ENCODE data around the gene NAIP.
"Not testable (repeated sequence)": the region's sequence is repeated elsewhere in the genome, so short reads cannot be mapped to it uniquely, and the experiment has no call there.

NAIP gene

GRCh38 chr5:71025289-71025953 is at the start of gene NAIP:
Gene NAIP (minus strand): TSS chr5:71025339. CDS start chr5:71012915, 12,424 bp downstream.
- H3K27me3 Mint-ChIP-seq, DNase-seq, H3K27ac Mint-ChIP-seq, H3K4me1 Mint-ChIP-seq, H3K36me3 Mint-ChIP-seq, H3K9me3 Mint-ChIP-seq, H3K4me3 Mint-ChIP-seq: not testable (repeated sequence)
- ATAC-seq (replicated peaks): peak; percentile 63 to 87

- H3K27me3 Mint-ChIP-seq, H3K27ac Mint-ChIP-seq, H3K4me1 Mint-ChIP-seq, H3K9me3 Mint-ChIP-seq, H3K36me3 Mint-ChIP-seq, H3K4me3 Mint-ChIP-seq, DNase-seq: not testable (repeated sequence)
- ATAC-seq (replicated peaks): peak; percentile 99 to 100
Measured at GRCh38 chr5:71067262-71067928, 42.3 kb upstream of the NAIP start, which contains the start of gene GTF2H2. Gene GTF2H2 (minus strand): TSS chr5:71067676. CDS start chr5:71062763, 4,913 bp downstream.

- H3K4me3 Mint-ChIP-seq; H3K27me3 Mint-ChIP-seq; H3K4me1 Mint-ChIP-seq; H3K9me3 Mint-ChIP-seq; H3K27ac Mint-ChIP-seq; ATAC-seq (replicated peaks); DNase-seq; H3K36me3 Mint-ChIP-seq: not testable (repeated sequence)
Measured at GRCh38 chr5:71061322-71061721, 36.2 kb upstream of the NAIP start.

- H3K27me3 Mint-ChIP-seq; H3K4me1 Mint-ChIP-seq; H3K4me3 Mint-ChIP-seq; ATAC-seq (replicated peaks); H3K27ac Mint-ChIP-seq; H3K36me3 Mint-ChIP-seq; H3K9me3 Mint-ChIP-seq; DNase-seq: not testable (repeated sequence)
Measured at GRCh38 chr5:71059426-71059825, 34.3 kb upstream of the NAIP start.

- not testable (repeated sequence) for H3K9me3 Mint-ChIP-seq; DNase-seq; ATAC-seq (replicated peaks); H3K4me3 Mint-ChIP-seq; H3K36me3 Mint-ChIP-seq; H3K4me1 Mint-ChIP-seq; H3K27me3 Mint-ChIP-seq; H3K27ac Mint-ChIP-seq
Measured at GRCh38 chr5:71044808-71045207, 19.7 kb upstream of the NAIP start.

GRCh38 chr5:71044128-71044527 is 19.0 kb upstream of the NAIP start:
- not testable (repeated sequence) for DNase-seq; H3K4me3 Mint-ChIP-seq; H3K27me3 Mint-ChIP-seq; H3K9me3 Mint-ChIP-seq; H3K27ac Mint-ChIP-seq; ATAC-seq (replicated peaks); H3K36me3 Mint-ChIP-seq; H3K4me1 Mint-ChIP-seq

GRCh38 chr5:71031046-71031776 is 6.1 kb upstream of the NAIP start:
- H3K4me3 Mint-ChIP-seq; ATAC-seq (replicated peaks); H3K27ac Mint-ChIP-seq; H3K36me3 Mint-ChIP-seq; H3K9me3 Mint-ChIP-seq; H3K27me3 Mint-ChIP-seq; H3K4me1 Mint-ChIP-seq; DNase-seq: not testable (repeated sequence)

- H3K9me3 Mint-ChIP-seq, H3K27me3 Mint-ChIP-seq, H3K36me3 Mint-ChIP-seq, DNase-seq, H3K27ac Mint-ChIP-seq, H3K4me3 Mint-ChIP-seq, H3K4me1 Mint-ChIP-seq: not testable (repeated sequence)
- ATAC-seq (replicated peaks): peak; percentile 41 to 44
Measured at GRCh38 chr5:71020643-71021042, 4.5 kb downstream of the NAIP start.

- not testable (repeated sequence) for H3K36me3 Mint-ChIP-seq, H3K4me1 Mint-ChIP-seq, H3K4me3 Mint-ChIP-seq, H3K27ac Mint-ChIP-seq, DNase-seq, H3K9me3 Mint-ChIP-seq, H3K27me3 Mint-ChIP-seq
- peak in 1 of 2 donors; percentile 65 for ATAC-seq (replicated peaks)
Measured at GRCh38 chr5:71018376-71019005, 6.6 kb downstream of the NAIP start.

- Mint-ChIP-seq H3K9me3 (no peaks in the 10 kb centered on the region), H3K27me3 (no peaks in the 10 kb centered on the region), H3K27ac (no peak overlapping the region), H3K4me1 (no peaks in the 10 kb centered on the region), H3K36me3 (no peaks in the 10 kb centered on the region), H3K4me3 (no peak overlapping the region)
- ATAC-seq (replicated peaks) (no peak), DNase-seq (no peak)
Measured at GRCh38 chr5:71014176-71014575, 11.0 kb downstream of the NAIP start.

- DNase-seq (no peak), ATAC-seq (replicated peaks) (no peak)
- no peaks in the 10 kb centered on the region for H3K4me1 Mint-ChIP-seq
- no peak overlapping the region for H3K4me3 Mint-ChIP-seq
- H3K27ac Mint-ChIP-seq: no peak overlapping the region
- no peaks in the 10 kb centered on the region for H3K36me3 Mint-ChIP-seq
- no peaks in the 10 kb centered on the region for H3K9me3 Mint-ChIP-seq
- no peaks in the 10 kb centered on the region for H3K27me3 Mint-ChIP-seq
Measured at GRCh38 chr5:71013575-71013974, 11.6 kb downstream of the NAIP start.

- H3K36me3 Mint-ChIP-seq: no peaks in the 10 kb centered on the region
- no peaks in the 10 kb centered on the region for H3K9me3 Mint-ChIP-seq
- DNase-seq (no peak), ATAC-seq (replicated peaks) (no peak)
- no peak overlapping the region for H3K27ac Mint-ChIP-seq
- H3K4me3 Mint-ChIP-seq: no peak overlapping the region
- no peaks in the 10 kb centered on the region for H3K27me3 Mint-ChIP-seq
- H3K4me1 Mint-ChIP-seq: no peaks in the 10 kb centered on the region
Measured at GRCh38 chr5:71011194-71011792, 13.8 kb downstream of the NAIP start.

GRCh38 chr5:71006983-71007382 is 18.2 kb downstream of the NAIP start:
- not testable (repeated sequence) for H3K9me3 Mint-ChIP-seq; H3K27me3 Mint-ChIP-seq; H3K36me3 Mint-ChIP-seq; ATAC-seq (replicated peaks); H3K27ac Mint-ChIP-seq; DNase-seq; H3K4me3 Mint-ChIP-seq; H3K4me1 Mint-ChIP-seq

- H3K4me1 Mint-ChIP-seq; DNase-seq; ATAC-seq (replicated peaks); H3K36me3 Mint-ChIP-seq; H3K27ac Mint-ChIP-seq; H3K4me3 Mint-ChIP-seq; H3K27me3 Mint-ChIP-seq; H3K9me3 Mint-ChIP-seq: not testable (repeated sequence)
Measured at GRCh38 chr5:70984882-70985281, 40.3 kb downstream of the NAIP start.

Measured in stimulated activated naive B cell treated with anti-CD40 and anti-IgM and Interleukin-4, amounts not matched to agents 10 μg/mL and 1 μg/mL and 100 μg/mL, for 72 hours (primary cell).